ENCODE measurements around the gene ZNF394. TPM values are rescaled to one million over a fixed set of nuclear protein-coding genes. Genes with fewer than 3 reads are reported as not detected.

Gene ZNF394
- total RNA-seq, 1 donor from 2014 or later, result 61.7 TPM

DNA sequence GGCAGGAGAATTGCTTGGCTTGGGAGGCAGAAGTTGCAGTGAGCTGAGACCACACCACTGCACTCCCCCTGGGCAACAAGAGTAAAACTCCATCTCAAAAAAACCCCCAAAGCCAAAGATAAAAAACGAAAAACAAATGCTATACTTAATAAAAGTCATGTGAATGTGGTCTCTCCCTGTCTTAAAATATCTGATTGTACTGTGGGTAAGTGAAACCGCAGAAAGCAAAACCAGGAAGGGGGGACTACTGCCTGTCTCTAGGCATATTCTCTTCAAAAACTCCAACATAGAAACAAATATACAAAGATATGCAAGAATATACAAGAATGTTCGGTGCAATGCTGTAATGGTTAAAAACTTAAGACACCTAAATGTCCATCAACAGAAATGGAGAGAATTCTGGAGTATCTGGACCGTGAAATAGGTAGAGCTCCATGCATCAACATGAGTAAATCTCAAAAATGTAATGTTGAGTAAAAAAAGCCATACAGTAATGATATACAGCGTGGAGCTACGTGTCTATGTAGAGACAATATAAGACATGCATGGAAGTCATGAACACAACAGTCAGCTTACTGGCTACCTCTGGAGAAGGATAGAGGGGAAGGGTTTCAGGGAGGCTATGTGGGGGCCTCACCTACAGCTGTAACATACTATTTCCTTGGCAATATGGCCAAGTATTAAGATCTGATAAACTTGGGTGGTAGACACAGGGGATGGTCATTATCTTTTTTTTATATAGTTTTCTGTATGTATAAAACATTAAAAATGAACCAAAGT, 2.1 kb downstream of the ZNF394 start:
- intact Hi-C loops (cut with micrococcal nuclease), result no loop called here

DNA sequence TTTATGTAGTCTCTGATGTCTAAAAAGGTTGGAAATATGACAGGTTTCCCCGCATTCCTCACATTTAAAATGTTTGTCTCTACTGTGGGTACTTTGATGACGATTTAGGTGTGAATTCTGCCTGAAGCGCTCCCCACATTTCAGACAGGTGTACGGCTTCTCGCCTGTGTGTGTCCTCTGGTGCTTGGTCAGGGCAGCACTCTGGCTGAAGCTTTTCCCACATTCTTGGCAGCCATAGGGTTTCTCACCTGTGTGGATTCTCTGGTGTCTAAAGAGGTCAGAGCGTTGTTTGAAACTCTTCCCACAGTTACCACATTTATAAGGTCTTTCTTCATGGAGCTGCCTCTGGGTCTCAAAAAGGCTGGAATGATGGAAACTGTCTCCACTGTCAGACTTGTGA, 6.3 kb downstream of the ZNF394 start:
- intact Hi-C loops (cut with micrococcal nuclease), result no loop called here

DNA sequence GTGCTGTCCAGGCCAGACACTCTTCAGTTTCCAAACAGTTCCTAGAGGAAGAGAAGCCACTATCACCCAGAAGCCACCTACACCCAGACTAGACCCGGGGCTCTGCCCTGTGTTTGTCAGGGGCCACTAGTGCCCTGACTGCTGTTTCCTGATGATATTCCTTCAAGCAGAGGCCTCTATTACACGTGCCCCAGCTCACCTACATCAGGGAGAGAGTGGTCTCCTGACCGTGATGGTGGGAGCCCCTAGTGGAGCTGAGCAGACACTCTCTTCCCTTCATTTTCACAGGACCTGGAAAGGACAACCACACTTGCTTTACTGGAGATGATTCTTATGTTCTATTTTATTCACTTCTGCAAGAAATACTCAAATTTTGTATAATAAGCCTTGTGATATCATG, 9.2 kb downstream of the ZNF394 start:
- intact Hi-C loops (cut with micrococcal nuclease), result no loop called here

DNA sequence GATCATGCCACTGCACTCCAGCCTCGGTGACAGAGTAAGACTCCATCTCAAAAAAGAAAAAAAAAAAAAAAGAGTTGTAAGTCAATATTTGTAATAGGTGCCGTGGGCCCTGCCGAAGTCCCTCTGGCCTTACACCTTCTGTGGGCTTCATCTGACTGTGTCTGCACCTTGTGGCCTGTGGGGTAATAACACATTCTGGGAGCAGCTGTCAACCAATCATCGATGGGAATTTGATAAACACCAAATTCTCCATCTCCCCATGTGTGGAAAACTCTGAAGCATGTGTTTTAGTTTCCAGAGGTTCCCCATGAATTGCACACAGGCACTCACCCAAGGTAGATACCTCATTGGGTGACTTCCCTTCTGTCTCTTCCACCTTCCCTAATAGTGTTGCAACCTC, 10.8 kb downstream of the ZNF394 start:
- intact Hi-C loops (cut with micrococcal nuclease), result no loop called here

DNA sequence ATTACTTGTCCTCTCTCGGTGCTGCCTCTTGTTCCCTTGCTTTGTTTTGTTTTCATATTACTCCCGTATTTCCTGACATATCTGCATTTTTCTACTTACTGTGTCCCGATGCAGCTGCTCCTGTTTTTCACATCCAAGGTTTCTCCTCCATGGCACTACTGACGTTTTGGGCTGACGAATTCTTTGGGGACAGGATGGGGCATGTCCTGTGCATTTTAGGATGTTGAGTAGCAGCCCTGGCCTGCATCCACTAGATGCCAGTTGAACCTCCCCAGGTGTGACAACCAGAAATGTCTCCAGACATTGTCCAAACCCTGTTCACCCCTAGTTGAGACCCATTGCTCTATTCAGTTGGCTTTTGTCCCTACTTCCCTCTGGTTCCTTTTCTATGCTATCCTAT, 15.0 kb downstream of the ZNF394 start:
- intact Hi-C loops (cut with micrococcal nuclease), result no loop called here

DNA sequence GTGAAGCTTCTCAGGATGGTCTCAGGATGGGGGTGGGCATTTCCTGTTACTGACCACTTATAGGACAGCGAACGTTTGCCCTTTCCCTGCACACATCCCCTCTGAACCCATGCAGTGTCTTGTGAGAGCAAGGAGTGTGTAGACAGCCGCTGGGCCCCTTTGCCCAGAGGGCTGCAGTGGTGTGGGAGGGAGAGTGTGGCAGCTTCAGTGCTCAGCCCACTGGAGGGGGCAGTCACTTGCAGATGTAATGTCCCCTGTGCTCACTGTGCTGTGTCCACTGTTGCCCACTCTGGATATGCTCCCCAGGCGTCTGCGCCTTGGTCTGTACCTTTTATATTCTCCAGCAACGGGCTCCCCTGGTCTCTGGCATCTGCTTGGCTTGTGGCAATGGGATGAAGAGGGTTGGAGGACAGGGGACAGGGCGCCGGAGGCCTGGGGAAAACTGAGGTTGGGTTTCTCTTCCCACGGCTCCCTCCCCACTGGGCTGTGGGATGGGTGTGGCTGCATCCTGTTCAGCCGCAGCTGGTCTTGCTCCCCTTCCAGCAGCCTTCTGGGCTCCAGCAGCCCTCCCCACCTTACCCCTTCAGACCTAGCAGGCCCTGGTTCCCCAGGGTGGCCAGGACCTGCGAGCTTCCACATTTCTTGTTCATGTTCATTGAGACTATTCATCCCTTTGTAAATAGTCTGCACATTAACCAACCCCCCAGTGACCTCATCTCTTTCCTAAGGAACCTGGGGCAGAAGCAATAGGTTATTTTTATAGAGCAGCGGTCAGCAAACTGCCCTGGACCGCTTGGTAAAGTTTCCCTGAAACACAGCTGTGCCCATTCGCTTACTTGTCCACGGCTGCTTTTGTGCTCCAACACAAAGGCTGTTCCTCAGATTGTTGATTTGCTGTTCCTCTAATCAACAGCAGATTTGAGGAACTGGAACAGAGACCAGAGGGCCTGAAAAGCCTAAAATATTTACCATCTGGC, 21.3 kb downstream of the ZNF394 start:
- intact Hi-C loops (cut with micrococcal nuclease), result loop anchor here (10.0 kb wide), 2 partner anchors 356 to 516 kb away; no protein-coding TSS in a partner anchor

DNA sequence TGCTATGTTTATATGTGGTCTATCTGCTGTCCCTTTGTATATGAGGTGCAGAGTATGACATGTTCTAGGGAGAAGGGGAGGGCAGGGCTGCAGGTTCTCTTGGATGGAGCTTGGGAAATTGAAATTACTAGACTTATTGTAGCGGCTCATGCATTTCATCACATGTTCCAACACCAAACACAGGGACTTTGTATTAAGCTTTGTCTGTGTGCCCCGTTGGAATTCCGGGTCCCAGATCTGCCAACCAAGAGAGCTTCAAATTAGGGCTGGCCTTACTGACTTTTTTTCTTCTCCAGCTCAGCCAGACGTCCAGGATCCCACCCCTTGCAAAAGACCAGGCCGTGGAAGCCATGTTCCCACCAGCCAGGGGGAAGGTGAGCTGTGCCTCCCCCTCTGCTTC, 24.0 kb downstream of the ZNF394 start:
- intact Hi-C loops (cut with micrococcal nuclease), result loop anchor here (10.0 kb wide), 2 partner anchors 359 to 519 kb away; no protein-coding TSS in a partner anchor

DNA sequence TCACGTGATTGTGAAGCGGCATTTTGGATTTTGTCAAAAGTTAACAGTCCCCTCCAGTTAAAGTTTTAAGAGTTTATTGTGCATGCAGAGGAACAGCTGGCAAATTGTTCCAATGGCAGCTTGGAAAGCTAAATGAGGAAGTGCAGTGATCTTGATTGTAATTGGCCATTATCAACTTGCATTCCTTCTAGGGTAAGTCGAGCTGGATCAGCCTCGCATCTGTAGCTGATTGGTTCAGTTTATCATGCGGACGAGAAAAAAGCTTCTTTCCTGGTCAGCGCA, 26.8 kb downstream of the ZNF394 start:
- intact Hi-C loops (cut with micrococcal nuclease), result loop anchor here (1.0 to 10.0 kb wide), 3 partner anchors 329 to 522 kb away; partner anchors contain the start of gene SMURF1

DNA sequence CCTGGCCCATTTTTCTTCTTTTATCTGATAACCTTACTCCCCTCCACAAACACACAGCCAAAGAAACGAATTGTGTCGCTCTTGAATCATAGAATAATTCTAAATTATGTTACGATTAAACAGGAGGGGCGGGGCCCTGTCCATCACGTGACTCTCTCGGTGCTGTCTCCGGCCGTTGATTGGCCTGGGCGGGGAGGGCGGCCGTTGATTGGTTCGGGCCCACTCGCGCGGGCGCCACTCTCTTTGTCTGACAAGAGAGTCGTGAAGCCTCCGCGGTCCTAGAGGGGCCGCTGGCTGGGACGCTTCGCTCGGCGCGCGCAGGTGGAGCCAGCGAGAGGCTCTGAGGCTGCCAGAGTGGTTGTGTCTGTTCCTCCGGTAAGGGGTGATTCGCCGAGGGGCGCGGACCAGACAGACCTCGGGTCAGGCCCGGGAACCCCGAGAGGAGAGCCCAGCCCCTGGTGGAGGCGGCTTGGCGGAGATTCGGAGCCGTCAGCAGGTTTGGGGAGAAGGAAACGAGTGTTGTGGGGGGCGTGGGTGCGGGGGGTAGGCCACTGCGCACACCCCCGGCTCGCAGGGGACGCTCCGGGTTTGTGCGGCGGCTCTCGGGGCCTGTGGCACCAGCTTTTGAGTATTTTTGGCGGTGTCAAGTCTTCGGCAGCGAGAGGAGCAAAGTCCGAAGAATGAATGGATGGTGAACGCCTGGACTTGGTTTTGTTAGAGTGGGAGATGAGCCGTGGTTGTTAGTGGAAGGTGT, 27.3 kb downstream of the ZNF394 start, which contains the start of gene ZNF789:
Gene ZNF789 (plus strand): TSS at position 330 of the 754 bp plus-strand sequence. CDS start 3,567 bp downstream, outside the sequence.
- intact Hi-C loops (cut with micrococcal nuclease), result loop anchor here (1.0 to 10.0 kb wide), 10 partner anchors 28 to 522 kb away; partner anchors contain the start of genes BUD31, CPSF4, FAM200A and PDAP1

DNA sequence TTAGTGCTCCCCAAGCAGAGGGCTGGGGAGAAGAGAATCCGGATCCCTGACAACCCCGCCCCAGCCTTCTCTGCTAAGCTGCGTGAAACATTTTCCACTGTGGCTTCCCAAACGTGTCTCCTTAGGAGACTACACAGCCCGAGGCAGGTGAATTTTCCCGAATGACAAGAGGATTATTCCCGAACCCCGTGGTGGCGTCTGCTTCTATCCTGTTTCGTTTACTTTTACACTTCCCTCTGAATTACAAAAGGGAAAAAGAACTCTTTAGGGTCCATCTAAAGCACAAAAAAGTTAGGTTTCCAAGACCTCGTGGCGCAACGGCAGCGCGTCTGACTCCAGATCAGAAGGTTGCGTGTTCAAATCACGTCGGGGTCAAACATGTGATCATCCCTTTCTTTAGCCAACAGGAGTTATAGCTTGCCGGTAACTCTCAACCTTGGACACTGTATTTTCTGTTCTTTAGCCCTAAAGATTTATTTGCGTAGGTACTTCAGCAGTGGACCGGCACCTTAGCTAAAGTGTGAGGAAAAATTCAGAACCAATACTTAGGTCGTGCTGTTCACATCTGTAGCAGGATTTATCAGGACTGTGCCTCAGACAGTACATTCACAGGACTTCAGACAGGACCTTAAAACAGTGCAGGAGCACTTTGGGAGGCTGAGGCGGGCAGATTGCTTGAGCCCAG, 30.6 kb downstream of the ZNF394 start:
- intact Hi-C loops (cut with micrococcal nuclease), result loop anchor here (10.0 kb wide), 3 partner anchors 365 to 595 kb away; partner anchors contain the start of genes TMEM130 and TRRAP

DNA sequence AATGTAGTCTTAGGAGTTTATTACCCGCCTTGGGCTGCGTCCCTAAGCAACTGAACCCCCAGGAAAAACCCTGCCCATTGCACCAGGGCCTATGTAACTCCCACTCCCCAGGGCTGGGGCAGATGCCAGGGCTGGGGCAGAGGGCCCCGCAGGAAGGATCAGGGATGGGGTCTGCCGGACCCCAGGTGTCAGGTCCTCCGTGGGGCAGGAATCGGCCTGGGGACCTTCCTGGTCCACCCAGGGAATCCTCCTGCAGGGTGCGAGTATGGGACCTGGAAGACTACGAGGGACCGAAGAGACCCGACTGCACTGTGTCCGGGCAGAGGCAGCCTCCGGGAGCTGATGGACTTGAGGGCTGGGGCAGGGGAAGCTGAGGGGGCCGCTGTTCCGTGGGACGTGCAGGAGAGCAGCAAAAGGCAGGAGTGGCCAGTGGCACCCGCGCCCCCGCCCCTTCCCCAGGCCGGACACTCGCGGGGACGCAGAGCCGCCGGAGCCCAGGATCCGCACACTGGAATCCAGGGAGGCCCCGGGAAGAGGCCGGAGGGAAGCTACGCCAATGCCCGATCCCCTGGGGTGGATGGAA, 31.7 kb downstream of the ZNF394 start:
- intact Hi-C loops (cut with micrococcal nuclease), result loop anchor here (10.0 kb wide), 1 partner anchor 594 kb away; the partner anchor contains the start of genes TMEM130 and TRRAP

DNA sequence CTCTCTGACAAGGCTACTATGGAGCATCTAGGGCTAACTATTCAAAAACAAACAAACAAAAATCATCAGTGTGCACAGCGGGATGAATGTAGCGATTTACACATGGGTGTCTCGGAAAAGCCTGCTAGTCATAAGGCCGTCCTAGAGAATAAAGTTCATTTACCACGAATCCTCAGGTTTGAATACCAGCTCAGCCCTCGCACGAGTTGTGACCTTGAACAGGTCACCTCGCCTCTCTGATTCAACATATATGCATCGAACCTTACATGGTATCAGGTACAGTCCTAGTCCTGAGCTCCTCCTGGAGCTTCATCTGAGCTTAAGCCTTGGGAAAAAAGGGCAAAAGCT, 34.7 kb downstream of the ZNF394 start:
- intact Hi-C loops (cut with micrococcal nuclease), result loop anchor here (10.0 kb wide), 1 partner anchor 591 kb away; the partner anchor contains the start of genes TMEM130 and TRRAP

DNA sequence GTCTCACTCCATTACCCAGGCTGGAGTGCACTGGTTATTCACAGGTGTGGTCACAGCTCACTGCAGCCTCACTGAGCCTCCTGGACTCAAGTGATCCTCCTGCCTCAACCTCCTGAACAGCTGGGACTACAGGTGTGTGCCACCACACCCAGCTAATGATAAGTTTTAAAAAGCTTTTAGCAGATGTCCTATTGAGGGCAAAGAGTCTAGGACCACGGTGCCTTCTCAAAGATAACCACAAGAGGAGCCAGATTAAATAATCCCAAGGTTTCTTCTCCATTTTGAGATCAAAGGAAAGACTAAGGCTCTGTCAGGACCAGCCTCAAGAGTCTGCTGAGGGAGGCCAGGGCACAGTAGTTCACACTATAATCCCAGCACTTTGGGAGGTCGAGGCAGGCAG, 38.9 kb downstream of the ZNF394 start:
- intact Hi-C loops (cut with micrococcal nuclease), result loop anchor here (10.0 kb wide), 1 partner anchor 586 kb away; the partner anchor contains the start of genes TMEM130 and TRRAP

DNA sequence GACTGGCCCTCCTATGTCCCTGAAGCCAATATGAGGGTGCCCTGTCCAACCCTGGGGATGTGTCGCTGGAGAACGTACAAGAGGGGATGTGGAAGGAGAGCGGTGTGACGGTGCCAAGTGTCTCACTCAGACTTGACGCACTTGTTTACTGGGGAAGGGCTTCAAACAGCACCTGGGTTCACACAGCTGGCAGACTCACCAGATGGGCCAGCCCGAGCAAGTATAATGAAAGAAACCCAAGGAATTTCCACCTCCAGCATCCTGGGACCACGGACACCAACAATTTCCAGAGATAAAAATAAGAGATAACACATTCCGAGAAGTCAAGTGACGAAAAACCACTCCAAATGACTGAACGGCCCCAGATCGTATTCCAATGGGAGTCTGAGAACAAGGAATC, 39.4 kb downstream of the ZNF394 start:
- intact Hi-C loops (cut with micrococcal nuclease), result loop anchor here (10.0 kb wide), 1 partner anchor 586 kb away; the partner anchor contains the start of genes TMEM130 and TRRAP

DNA sequence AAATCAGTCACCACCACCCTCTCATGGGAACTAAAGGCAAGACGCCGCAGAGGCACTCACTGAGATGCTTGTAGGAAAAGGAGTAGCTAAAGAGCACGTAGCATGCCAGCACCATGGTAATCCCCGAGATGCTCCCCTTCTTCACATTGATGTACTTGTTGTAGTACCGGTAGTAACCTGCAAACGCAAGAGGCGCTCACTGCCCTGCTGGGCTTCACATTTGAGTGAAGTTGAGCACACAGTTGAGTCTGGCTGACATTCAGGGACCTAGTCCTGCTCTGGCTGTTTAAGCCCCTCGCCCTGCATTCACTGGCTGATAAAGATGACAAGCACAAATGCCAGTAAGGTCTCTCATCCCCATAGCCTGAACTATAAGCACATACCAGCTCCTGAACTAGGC, 41.0 kb downstream of the ZNF394 start:
- intact Hi-C loops (cut with micrococcal nuclease), result no loop called here

DNA sequence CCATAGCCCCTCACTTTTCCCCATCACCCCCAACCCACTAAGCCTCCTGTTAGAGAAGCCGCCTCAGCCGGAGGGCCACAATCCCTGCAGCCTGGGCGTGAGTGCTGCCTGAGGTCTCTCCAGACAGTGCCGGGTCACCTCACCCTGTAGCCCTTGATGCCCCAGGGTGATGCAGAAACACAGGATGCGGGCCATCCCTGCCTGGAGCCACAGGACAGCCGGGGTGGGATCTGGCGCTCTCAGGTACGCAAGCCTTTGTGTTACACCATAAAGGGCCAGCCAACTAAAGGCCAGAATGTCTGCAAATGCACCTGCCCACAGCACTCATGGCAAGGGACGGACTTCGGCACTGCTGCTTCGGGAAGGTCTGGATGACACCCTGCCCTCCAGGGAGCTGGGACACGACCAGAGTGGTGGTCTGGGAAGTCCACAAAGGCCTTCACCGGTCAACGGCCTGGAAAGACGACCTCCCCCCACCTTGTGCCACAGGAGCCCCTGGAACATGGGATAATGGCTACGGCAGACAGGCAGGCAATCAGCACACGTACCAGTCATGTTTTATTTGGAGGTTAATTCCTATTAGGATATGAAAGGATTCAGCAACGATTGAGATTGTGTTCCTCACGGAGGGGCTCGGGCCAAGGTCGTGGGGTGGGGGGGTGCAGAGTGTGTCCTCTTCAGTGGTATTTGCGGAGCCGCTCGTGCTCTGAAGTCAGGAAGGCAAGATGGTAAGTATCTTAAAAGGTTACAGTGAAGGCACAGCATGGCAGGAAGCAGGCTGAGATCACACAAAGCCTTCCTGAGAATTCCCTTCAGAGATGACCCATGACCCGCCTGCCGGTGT, 42.2 kb downstream of the ZNF394 start:
- intact Hi-C loops (cut with micrococcal nuclease), result no loop called here

DNA sequence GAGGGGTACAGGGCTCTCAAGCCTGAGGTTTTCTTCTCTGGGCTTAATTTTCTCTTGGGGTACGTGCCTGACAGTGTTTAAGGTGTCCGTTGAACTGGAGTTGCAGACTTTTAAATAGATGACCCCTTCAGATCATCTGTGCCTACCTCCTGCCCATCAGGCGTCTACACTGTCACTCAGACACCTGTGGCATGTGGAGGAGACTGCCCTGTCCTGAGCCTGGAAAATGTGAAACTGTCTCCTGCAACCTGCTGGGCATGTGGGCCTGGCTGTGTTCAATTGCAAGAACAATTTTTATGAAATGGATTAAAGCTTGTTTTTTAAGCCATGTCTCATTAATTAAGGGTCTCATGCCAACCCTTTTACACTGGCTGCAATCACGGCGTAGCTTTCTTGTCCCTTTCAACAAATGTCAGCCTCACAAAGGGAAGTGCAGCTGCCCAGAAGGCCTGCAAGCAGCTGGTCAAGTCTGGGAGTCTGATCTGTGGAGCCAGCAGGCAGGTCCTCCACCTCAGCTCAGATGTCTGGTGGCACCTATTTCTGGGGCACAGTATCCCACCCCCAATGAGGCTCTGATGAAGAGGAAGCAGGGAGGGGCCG, 42.9 kb downstream of the ZNF394 start:
- intact Hi-C loops (cut with micrococcal nuclease), result no loop called here

DNA sequence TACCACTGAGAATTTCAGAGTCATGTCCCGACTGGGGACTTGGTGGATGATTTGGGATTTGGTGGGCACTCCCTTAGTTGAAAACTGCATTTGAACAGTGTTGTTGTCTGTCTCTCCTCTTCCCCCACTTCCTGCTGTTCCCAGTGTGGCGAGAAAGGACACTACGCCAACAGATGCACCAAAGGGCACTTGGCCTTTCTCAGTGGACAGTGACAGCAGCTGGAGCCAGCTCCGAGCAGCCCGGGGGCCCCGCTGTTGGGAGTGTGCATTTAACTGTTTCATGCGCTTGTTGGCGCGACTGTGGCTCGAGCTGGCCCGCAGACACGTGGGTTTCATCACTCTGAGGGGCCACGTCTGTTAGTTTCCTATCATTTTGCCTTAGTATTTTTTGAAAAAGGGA, 43.8 kb downstream of the ZNF394 start:
- intact Hi-C loops (cut with micrococcal nuclease), result no loop called here

DNA sequence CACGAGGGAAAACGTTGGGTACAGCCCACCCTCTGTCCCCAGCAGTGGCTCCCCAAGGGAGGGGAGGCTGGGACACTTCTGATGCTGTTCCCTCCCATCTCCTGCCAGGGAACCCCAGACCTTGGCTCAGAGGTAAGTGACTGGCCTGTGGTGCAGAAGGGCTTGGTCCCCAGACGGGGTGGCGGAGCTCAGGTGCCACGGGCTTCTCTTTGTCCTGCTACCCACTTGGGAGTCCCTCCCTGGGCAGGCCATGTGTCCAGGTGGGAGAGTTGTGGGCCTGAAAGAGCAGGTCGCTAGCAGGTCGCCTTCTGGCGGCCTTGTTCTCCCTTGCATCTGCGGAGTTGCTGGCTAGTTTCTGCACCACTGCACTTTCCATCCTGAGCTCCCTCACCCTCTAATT, 44.2 kb downstream of the ZNF394 start:
- intact Hi-C loops (cut with micrococcal nuclease), result no loop called here

Measured in T-helper 1 cell treated with Interleukin-12 subunit alpha and Interleukin-12 subunit beta and Interleukin-4 antibody, amounts not matched to agents 30 ng/mL and 1 ng/mL, for 36 hours (primary cell).